GM10266 (cell line): ENCODE results near the gene ARFGAP3.
A peak's percentile ranks its signal among the peaks of the same experiment; 100 is the strongest.
"Not testable (repeated sequence)": the region's sequence is repeated elsewhere in the genome, so short reads cannot be mapped to it uniquely, and the experiment has no call there.

Experiments
- DNase-seq: peaks from one replicate; pipeline ENCODE4 v3.0.0; 2012; ENCODE audit errors: extremely low spot score
- TF ChIP-seq, protein P1 (sequence below): IDR thresholded peaks from 2 replicates; pipeline ENCODE4 v1.5.1; 2012; ENCODE audit warnings: mild to moderate bottlenecking, low read depth; ENCODE audit not compliant: control insufficient read depth, insufficient read depth; ENCODE audit errors: missing control alignments

The ARFGAP3 gene

GRCh38 chr22:42788021-42788420 lies 69.1 kb downstream of the ARFGAP3 start:
- TF ChIP-seq, protein P1, sequence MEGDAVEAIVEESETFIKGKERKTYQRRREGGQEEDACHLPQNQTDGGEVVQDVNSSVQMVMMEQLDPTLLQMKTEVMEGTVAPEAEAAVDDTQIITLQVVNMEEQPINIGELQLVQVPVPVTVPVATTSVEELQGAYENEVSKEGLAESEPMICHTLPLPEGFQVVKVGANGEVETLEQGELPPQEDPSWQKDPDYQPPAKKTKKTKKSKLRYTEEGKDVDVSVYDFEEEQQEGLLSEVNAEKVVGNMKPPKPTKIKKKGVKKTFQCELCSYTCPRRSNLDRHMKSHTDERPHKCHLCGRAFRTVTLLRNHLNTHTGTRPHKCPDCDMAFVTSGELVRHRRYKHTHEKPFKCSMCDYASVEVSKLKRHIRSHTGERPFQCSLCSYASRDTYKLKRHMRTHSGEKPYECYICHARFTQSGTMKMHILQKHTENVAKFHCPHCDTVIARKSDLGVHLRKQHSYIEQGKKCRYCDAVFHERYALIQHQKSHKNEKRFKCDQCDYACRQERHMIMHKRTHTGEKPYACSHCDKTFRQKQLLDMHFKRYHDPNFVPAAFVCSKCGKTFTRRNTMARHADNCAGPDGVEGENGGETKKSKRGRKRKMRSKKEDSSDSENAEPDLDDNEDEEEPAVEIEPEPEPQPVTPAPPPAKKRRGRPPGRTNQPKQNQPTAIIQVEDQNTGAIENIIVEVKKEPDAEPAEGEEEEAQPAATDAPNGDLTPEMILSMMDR, result no peak

DNA sequence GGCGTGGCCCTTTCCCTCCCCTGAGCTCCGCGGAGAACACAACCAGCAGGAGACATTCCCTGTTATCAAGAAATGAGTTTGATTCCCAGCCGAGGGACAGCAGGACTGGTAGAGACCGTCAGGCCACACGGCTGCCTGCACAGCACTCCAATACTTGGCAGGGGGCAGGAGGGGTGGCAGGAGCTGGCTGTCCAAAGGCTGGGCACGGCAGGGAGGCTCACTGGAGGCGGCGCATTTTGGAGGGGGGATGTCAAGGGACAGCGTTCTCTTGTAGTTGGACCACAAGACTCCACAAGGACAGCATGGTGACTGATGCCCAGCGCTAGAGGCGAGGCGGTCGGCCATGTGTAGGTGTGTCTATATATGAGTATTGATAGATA lies 69.7 kb downstream of the ARFGAP3 start:
- TF ChIP-seq, protein P1, result no peak
- no peak for DNase-seq

More at GRCh38 chr22:42788021-42788420, 69.1 kb downstream of the ARFGAP3 start:
- DNase-seq, result no peak

DNA sequence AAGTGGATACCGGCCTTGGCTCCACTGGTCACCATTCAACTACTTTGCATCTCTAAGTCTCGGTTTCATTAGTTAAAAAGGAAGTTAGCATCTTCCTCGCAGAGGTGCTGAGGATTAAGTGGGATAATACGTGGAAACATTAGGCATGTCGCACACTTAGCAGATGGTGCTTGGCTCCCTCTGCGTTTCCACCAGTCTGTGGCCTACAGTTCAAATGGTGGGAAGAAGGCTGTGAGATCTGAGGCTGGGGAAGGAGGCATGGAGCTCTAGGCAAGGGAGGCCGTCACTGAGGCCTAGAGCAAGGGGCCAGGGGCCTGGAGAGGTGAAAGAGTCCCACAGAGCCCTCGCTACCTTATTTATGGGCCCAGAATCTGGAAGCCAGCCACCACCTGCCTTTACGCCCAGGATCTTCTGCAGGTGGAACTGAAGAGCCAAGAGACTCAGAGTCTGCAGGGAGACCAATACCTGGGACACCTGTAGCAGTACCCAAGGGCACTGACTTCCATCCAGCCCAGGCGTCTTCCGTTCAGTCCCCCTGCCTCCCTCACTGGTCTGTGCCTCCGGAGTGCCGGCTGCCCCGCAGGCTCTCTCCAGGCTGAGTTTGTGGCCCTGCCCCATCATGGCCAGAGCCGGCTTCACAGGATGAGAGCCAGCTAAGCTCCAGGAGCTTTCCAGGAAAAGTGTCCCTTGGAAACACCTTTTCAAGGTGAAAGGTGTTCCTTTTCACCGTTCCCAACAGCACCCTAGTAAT lies 70.3 kb downstream of the ARFGAP3 start:
- no peak for DNase-seq
- TF ChIP-seq, protein P1, result no peak

DNA sequence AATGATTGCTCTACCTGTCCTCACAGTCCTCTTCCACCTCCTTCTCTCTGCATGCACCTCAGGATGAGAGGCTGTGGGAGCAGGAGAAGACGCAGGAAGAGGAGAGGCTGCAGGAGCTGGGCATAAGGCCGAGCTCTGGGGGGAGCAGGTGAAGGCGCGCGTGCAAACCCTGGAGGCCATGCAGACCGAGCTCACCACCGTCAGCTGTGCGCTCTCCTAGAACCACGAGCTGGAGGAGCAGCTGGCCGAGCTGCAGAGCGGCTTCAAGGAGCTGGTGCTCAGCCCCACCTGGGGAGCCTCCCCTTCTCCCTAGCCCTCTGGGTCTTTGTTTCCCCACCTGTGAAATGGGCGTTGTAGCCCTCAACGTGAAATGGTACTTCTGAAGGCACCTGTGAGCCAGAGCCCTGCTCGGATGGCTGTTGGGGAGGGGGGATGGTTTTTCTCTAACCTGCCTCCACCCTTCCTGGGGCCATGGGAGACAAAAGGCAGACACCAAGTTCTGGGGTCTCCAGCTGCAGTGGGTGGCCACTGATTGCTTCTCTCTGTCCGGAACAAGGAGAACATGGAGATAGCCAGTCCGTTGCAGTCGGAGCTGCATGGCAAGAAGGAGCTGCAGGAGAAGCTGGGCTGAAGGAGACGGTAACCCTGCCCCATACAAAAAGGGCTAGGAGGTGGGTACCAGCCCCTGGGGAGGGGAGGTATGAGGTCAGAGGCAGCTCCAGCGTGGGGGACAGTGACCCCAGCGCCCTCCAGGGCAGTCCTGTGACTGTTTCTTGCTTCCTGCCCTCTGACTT lies 71.2 kb downstream of the ARFGAP3 start:
- TF ChIP-seq, protein P1, result no peak
- no peak for DNase-seq

GRCh38 chr22:42782306-42782705 lies 74.8 kb downstream of the ARFGAP3 start:
- DNase-seq, result not testable (repeated sequence)

DNA sequence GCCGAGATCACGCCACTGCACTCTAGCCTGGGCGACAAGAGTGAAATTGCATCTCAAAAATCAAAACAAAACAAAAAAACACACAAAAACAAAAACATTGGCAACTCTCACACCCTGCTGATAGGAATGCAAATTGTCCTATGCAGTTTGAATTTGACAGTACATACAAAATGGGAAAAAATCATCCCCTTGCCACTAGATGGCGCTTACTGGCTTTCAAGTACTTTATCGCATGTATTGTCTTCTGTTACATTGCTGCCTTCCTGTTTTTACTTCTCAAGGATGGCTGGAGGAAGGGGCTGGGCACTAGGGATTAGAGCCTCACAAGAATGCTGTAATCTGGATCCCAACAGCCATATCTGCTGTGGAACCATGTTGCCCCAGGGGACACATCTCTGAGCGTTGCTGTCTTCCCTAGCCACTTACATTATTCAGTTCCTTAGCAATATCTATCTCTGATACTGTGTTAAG lies 77.0 kb downstream of the ARFGAP3 start:
- TF ChIP-seq, protein P1, result peak; percentile 71
- DNase-seq, result peak; percentile 75

DNA sequence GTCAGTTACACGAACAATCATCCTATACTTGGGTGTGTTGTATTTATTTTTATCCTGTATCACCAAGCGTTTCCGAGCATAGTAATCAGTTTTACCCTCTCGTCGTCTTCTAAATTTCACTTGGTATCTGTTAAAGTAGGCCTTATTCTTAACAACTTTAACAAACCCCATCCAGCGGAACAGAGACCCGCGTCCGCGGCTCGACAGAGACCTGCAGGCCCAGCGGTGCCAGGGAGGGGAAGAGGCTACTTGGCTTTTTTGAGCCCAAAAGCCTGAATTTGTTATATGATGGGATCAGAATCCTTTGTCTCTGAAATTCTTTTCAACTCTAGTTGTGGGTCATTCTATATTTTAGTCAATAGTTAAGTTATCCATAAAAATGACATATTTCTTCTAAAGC lies 79.9 kb downstream of the ARFGAP3 start:
- TF ChIP-seq, protein P1, result no peak
- DNase-seq, result no peak

GRCh38 chr22:42773167-42773566 lies 83.9 kb downstream of the ARFGAP3 start:
- DNase-seq, result no peak

More at GRCh38 chr22:42773167-42773566, 83.9 kb downstream of the ARFGAP3 start:
- TF ChIP-seq, protein P1, result no peak
